NT2/D1 (cell line): Measurements from ENCODE around the gene SLC38A10.

Source experiments
- DNase-seq: peaks from one replicate; pipeline ENCODE4 v3.0.0-alpha.2; 2011; ENCODE audit warnings: low read depth, low spot score
- H3K27me3 ChIP-seq: 2 replicates; pipeline ENCODE4 v1.6.0; 2011; ENCODE audit warnings: mild to moderate bottlenecking; ENCODE audit not compliant: insufficient read length, insufficient read depth
- H3K36me3 ChIP-seq: 2 replicates; pipeline ENCODE4 v1.6.1; 2011; ENCODE audit warnings: mild to moderate bottlenecking, low read length, mixed read lengths; ENCODE audit not compliant: insufficient read depth, insufficient read length
- H3K4me1 ChIP-seq: 2 replicates; pipeline ENCODE4 v1.5.1; 2011; ENCODE audit not compliant: insufficient read depth, insufficient read length
- H3K4me3 ChIP-seq: 2 replicates; pipeline ENCODE4 v1.5.1; 2011; ENCODE audit warnings: low read depth; ENCODE audit not compliant: insufficient read length
- H3K9ac ChIP-seq: 2 replicates; pipeline ENCODE4 v1.6.0; 2011; ENCODE audit warnings: low read depth; ENCODE audit not compliant: insufficient read length
- H3K9me3 ChIP-seq: 2 replicates; pipeline ENCODE4 v1.5.1; 2011; ENCODE audit warnings: mild to moderate bottlenecking, low read length; ENCODE audit not compliant: insufficient read depth
- SUZ12 ChIP-seq: IDR thresholded peaks from 2 replicates; pipeline ENCODE4 v1.6.1; 2011; ENCODE audit not compliant: insufficient read length, insufficient read depth; ENCODE audit errors: extremely low read depth
- YY1 ChIP-seq: IDR thresholded peaks from 2 replicates; pipeline ENCODE4 v1.6.1; 2011; ENCODE audit not compliant: insufficient read length, insufficient read depth
- ZNF274 ChIP-seq: IDR thresholded peaks from 2 replicates; pipeline ENCODE4 v1.6.1; 2011; ENCODE audit warnings: mild to moderate bottlenecking, low read depth, low read length

The SLC38A10 gene

DNA sequence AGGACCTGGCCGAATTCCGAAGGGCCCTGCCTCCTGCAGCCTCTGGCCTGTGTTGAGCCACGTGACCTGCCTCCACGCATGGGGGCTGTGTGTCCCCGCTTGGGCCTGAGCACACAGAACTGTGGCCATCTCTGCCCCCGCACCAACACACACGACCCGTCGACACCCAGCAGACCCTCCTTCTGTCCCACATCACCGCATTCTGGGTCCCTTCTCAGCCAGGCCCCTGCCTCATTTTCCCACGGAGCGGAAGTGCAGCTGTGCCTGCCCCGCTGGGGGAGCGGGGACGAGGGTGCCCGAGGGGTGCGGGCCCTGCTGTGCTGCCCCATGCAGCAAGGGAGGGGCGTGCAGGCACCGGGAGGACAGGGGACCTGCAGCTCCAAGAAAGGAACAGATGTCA lies 37.6 kb downstream of the SLC38A10 start:
- DNase-seq, result no peak
- H3K9ac ChIP-seq, result no peak overlapping the region
- TF ChIP-seq ZNF274 (no peak), YY1 (no peak), SUZ12 (no peak)
- no peak overlapping the region for H3K4me3 ChIP-seq
- H3K9me3 ChIP-seq, result no peaks in the 10 kb centered on the region
- peaks cover 16% of the 10 kb centered on the region for H3K4me1 ChIP-seq
- no peaks in the 10 kb centered on the region for H3K27me3 ChIP-seq
- peaks cover 66% of the 10 kb centered on the region for H3K36me3 ChIP-seq

- peaks cover 26% of the 10 kb centered on the region for H3K4me1 ChIP-seq
- no peak for DNase-seq
- no peaks in the 10 kb centered on the region for H3K27me3 ChIP-seq
- TF ChIP-seq ZNF274 (no peak), YY1 (no peak), SUZ12 (no peak)
- no peak overlapping the region for H3K9ac ChIP-seq
- H3K9me3 ChIP-seq, result no peaks in the 10 kb centered on the region
- no peak overlapping the region for H3K4me3 ChIP-seq
- peaks cover 65% of the 10 kb centered on the region for H3K36me3 ChIP-seq
These were observed 38.5 kb downstream of the SLC38A10 start for GRCh38 chr17:81256616-81257015.

DNA sequence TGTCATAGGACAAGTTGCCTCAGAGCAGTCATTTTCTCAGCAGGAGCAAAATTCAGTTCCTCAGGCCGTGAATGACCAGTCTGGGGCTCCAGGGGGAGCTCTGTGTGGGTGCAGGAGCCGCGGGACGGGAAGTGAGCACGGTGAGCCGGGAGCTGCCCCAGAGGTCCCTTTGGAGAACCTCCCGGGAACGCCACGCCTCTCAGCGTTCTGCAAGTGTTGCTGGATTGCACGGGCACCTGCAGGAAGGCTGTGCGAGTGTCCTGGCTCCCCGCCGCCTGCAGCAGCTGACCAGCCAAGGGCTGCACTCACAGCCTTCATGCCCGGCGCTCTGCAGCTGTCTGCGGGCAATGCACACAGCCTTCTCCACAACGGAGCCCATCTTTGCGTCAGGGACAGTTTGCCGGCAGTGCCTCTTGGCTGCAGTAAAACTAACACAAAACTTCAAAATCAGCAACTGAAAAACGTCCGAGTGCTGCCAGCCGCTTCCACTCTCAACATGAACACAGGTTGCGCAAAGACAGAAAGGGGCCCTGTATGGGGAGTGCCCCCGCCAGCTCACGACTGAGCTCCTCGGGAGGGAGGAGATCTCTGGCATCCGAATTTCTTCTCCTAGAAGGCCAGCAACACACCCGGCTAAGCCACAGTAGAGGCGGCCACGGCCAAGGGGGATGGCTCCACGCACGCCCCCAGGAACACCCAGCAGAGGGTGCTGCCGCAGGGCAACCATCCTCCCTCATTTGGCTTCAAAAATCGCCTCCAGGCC lies 40.0 kb downstream of the SLC38A10 start:
- H3K9me3 ChIP-seq, result no peaks in the 10 kb centered on the region

GRCh38 chr17:81253358-81254131 lies 41.6 kb downstream of the SLC38A10 start:
- no peak for DNase-seq
- H3K9ac ChIP-seq, result peak overlapping the region; percentile 27
- H3K4me3 ChIP-seq, result no peak overlapping the region
- no peaks in the 10 kb centered on the region for H3K9me3 ChIP-seq
- H3K27me3 ChIP-seq, result no peaks in the 10 kb centered on the region
- peaks cover 62% of the 10 kb centered on the region for H3K36me3 ChIP-seq
- H3K4me1 ChIP-seq, result peaks cover 32% of the 10 kb centered on the region
- TF ChIP-seq ZNF274, result no peak
- no peak for TF ChIP-seq SUZ12
- TF ChIP-seq YY1, result no peak

More for the DNA sequence above, 40.0 kb downstream of the SLC38A10 start:
- TF ChIP-seq ZNF274 (no peak), SUZ12 (no peak), YY1 (no peak)
- Histone ChIP-seq H3K9ac (no peak overlapping the region), H3K27me3 (no peaks in the 10 kb centered on the region), H3K4me3 (no peak overlapping the region), H3K4me1 (peaks cover 30% of the 10 kb centered on the region), H3K36me3 (peaks cover 66% of the 10 kb centered on the region)
- DNase-seq, result no peak

DNA sequence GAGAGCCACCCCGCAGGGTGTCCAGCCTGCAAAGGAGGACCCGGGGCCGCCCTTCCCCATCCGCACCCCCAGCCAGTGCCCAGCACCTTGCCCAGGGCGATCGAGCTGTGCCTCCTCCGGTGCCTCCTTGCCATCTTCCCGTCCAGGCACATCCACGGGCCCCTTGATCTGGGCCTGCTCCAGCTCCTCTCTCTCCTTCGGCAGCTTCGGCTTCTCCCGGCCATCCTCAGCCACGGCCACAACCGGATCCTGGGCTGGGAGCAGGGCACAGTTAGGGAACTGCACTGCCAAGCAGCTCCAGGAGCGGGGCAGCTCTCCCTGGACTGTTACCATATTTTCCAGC lies 42.1 kb downstream of the SLC38A10 start:
- DNase-seq, result no peak
- Histone ChIP-seq H3K4me1 (peaks cover 32% of the 10 kb centered on the region), H3K9me3 (no peaks in the 10 kb centered on the region), H3K9ac (peak overlapping the region; percentile 27), H3K4me3 (no peak overlapping the region), H3K27me3 (no peaks in the 10 kb centered on the region), H3K36me3 (peaks cover 58% of the 10 kb centered on the region)
- TF ChIP-seq YY1 (no peak), ZNF274 (no peak), SUZ12 (no peak)

GRCh38 chr17:81252326-81252986 lies 42.7 kb downstream of the SLC38A10 start:
- DNase-seq, result no peak
- Histone ChIP-seq H3K4me1 (peaks cover 32% of the 10 kb centered on the region), H3K4me3 (no peak overlapping the region), H3K9ac (peak overlapping the region; percentile 27), H3K9me3 (no peaks in the 10 kb centered on the region), H3K36me3 (peaks cover 53% of the 10 kb centered on the region), H3K27me3 (no peaks in the 10 kb centered on the region)
- TF ChIP-seq ZNF274, result no peak
- no peak for TF ChIP-seq YY1

- no peak for DNase-seq
- no peak overlapping the region for H3K4me3 ChIP-seq
These were observed 43.3 kb downstream of the SLC38A10 start for GRCh38 chr17:81251709-81252301.

More at GRCh38 chr17:81251709-81252301, 43.3 kb downstream of the SLC38A10 start:
- H3K9me3 ChIP-seq, result no peaks in the 10 kb centered on the region
- H3K27me3 ChIP-seq, result no peaks in the 10 kb centered on the region
- peaks cover 54% of the 10 kb centered on the region for H3K36me3 ChIP-seq
- peaks cover 32% of the 10 kb centered on the region for H3K4me1 ChIP-seq
- peak overlapping the region; percentile 27 for H3K9ac ChIP-seq
- no peak for TF ChIP-seq YY1
- no peak for TF ChIP-seq SUZ12
- TF ChIP-seq ZNF274, result no peak
